Measurements from ENCODE around the gene TBC1D16. TPM values are rescaled to one million over a fixed set of nuclear protein-coding genes. Genes with fewer than 3 reads are reported as not detected.

The TBC1D16 gene
- polyA plus RNA-seq, 1 experiment = 9.0 TPM

DNA sequence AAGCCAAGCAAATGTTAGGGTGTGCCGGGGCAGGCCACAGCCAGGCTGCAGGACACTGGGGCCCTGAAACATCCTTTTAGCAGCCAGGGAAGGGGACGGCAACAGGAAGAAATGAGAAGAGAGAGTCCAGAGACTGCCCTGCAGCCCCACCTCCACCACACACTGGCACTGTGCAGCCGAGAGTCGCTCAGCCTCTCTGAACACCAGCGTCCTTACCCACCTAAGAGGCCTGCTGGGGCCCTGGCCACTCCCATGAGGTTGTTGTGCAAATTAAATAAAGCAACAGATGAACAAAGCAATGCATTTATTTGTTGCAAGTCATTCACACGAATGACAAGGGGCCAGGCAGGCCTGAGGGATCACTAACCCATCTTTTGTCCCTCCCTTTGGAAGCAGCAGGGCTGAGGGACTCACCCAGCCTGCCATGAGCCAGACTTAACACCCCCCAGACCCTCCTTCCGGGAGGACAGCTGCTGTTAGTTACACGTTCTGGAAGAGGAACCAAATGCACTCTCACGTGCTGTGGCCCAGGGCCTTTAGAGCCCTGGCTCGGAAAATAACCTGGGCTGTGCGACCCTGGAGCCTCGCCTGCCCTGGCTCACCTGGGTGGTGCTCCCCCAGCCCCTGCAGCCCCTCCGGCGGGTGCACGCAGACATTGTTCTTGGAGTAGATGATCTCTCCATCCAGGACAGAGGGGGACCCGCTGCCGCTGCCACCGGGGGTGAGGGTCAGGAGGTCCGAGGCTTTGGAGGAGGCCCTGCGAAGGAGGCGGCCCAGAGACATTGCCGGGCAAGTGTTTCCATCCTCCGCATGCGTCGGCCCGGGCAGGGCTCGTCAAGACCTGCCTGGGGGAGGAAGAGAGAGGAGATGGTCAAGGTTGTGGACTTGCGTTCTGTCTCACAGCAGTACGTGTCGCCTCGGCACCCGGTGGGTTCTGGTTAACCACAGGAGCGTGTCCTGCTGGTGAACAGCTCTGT, 22.6 kb downstream of the TBC1D16 start:
- ChIA-PET POLR2A (no interaction called here), CTCF (interaction anchor here (2.0 kb wide), 1 partner anchor 21 kb away, joined by 5 read pairs; no protein-coding TSS in a partner anchor)
- H3K4me3 ChIP-seq (ENCODE audit: low read depth, low read length) = no peak overlapping the region
- TF ChIP-seq, protein P1, sequence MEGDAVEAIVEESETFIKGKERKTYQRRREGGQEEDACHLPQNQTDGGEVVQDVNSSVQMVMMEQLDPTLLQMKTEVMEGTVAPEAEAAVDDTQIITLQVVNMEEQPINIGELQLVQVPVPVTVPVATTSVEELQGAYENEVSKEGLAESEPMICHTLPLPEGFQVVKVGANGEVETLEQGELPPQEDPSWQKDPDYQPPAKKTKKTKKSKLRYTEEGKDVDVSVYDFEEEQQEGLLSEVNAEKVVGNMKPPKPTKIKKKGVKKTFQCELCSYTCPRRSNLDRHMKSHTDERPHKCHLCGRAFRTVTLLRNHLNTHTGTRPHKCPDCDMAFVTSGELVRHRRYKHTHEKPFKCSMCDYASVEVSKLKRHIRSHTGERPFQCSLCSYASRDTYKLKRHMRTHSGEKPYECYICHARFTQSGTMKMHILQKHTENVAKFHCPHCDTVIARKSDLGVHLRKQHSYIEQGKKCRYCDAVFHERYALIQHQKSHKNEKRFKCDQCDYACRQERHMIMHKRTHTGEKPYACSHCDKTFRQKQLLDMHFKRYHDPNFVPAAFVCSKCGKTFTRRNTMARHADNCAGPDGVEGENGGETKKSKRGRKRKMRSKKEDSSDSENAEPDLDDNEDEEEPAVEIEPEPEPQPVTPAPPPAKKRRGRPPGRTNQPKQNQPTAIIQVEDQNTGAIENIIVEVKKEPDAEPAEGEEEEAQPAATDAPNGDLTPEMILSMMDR (IDR thresholded peaks at IDR 0.05; ENCODE audit: insufficient read depth, low read depth, low read length) = no peak
- no peaks in the 10 kb centered on the region for H3K27me3 ChIP-seq (ENCODE audit: control insufficient read depth, insufficient read depth, low read length)
- no peak for DNase-seq (ENCODE audit: low read depth)
- peaks cover 6% of the 10 kb centered on the region for H3K36me3 ChIP-seq (ENCODE audit: control insufficient read depth, insufficient read depth, low read length)

DNA sequence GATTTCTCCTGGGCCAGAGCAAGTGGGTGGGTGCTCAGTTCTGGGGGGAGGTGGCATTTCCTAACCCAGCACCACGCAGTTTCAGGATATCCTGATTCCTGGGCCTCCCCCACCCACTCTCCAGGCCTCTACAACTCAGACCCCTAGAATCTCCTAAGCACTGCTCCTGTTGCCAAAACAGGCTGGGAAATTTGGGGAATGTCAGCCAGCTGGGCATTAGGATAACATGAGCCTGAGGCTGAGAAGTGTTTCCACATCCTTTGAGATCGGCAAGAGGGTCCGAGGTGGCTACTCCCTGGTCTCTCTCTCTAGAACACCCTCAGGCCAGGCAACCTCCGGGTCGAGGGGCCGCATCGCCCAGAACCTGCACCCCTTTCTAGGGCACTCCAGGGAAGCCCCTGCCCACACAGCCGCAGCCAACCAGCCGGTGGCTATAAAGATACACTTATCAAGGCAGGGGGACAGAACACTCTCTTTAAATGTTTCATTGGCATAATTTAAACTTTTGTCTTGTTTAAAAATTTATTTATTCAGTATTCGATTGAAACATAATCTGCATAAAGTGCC, 23.6 kb downstream of the TBC1D16 start:
- TF ChIP-seq, protein P1 (IDR thresholded peaks at IDR 0.05; ENCODE audit: insufficient read depth, low read depth, low read length) = no peak
- no peak overlapping the region for H3K4me3 ChIP-seq (ENCODE audit: low read depth, low read length)
- DNase-seq (ENCODE audit: low read depth) = no peak
- ChIA-PET POLR2A (no interaction called here), CTCF (interaction anchor here (0.6 to 2.1 kb wide), 2 partner anchors 70 to 131 kb away, joined by 4 to 6 read pairs; no protein-coding TSS in a partner anchor)
- H3K27me3 ChIP-seq (ENCODE audit: control insufficient read depth, insufficient read depth, low read length) = no peaks in the 10 kb centered on the region
- peaks cover 10% of the 10 kb centered on the region for H3K36me3 ChIP-seq (ENCODE audit: control insufficient read depth, insufficient read depth, low read length)

DNA sequence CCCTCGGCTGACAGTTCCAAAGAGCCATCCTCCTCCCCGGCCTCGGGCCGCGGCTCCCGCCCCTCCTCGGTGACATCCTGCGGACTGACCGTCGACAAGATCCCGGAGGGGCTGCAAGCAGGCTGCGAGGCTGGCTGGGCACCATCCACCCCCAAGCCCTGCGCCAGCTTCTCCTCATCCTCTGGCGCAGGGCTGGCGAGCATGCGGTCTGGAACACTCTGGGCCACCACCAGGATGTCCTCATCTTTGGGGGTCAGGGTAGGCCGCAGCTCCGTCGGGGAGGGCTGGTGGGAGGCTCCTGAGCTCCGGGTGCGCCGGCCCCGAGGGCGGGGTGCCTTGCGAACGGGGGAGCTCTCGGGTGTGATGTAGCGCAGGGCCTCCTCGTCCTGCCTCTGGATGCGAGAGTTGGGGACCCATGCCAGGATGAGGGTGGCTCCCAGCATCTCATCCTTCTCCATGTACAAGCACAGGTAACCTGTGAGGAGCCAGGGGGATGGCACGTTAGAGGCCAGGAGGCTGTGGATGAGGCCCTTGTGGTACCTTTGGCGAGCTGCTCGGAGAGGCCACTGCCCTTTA, 25.3 kb downstream of the TBC1D16 start:
- Histone ChIP-seq H3K27me3 (ENCODE audit: control insufficient read depth, insufficient read depth, low read length) (no peaks in the 10 kb centered on the region), H3K4me3 (ENCODE audit: low read depth, low read length) (no peak overlapping the region), H3K36me3 (ENCODE audit: control insufficient read depth, insufficient read depth, low read length) (peaks cover 10% of the 10 kb centered on the region)
- TF ChIP-seq, protein P1 (IDR thresholded peaks at IDR 0.05; ENCODE audit: insufficient read depth, low read depth, low read length) = no peak
- POLR2A ChIA-PET = no interaction called here
- CTCF ChIA-PET = interaction anchor here (0.6 to 5.1 kb wide), 4 partner anchors 16 to 90 kb away, joined by 3 to 51 read pairs (median 5); no protein-coding TSS in a partner anchor
- DNase-seq (ENCODE audit: low read depth) = no peak

DNA sequence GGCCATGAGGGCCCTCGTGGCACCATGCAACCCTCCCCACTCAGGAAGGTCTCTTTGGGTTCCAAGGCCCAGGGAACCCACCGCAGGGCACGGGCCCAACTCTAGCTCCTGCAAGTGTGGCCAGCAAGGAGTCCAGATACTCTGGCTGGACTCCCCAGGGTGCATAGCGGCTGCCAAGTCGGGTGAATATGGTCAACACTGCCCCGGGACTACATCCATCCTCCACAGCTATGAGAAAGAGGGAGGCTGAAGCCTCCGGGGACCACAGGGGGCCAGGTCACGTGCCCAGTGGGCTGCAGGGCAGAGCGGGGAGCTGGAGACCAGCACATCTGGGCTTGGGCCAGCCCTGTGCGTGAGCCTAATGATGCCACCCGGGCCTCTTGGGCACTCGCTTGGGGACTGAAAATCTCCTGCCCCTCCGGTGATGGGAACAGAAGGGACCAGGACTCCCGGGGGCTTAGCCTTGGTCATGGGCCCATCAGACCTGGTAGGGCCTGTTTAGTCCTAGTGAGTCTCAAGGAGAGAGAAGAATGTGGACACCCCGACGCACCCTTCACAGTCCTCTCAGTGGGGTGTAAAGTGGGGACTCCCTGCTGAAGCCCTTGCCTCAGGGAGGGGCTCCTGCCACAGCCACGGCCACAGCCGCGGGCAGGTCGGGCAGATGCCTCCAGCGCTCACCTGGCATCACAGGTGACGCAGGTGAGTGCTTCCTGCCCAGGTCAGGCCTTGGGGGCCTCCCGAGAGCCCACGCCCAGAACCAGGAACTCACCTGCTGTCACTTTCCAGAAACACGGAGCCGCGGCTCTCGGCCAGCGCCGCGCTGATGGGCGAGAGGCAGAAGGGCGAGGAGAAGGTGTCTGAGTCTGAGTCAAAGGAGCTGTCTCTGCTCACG, 26.0 kb downstream of the TBC1D16 start:
- CTCF ChIA-PET = interaction anchor here (0.7 to 5.1 kb wide), 16 partner anchors 9 to 267 kb away, joined by 3 to 51 read pairs (median 6); no protein-coding TSS in a partner anchor
- H3K4me3 ChIP-seq (ENCODE audit: low read depth, low read length) = no peak overlapping the region
- H3K36me3 ChIP-seq (ENCODE audit: control insufficient read depth, insufficient read depth, low read length) = peaks cover 10% of the 10 kb centered on the region
- H3K27me3 ChIP-seq (ENCODE audit: control insufficient read depth, insufficient read depth, low read length) = no peaks in the 10 kb centered on the region
- POLR2A ChIA-PET = no interaction called here
- TF ChIP-seq, protein P1 (IDR thresholded peaks at IDR 0.05; ENCODE audit: insufficient read depth, low read depth, low read length) = no peak
- no peak for DNase-seq (ENCODE audit: low read depth)
